T-helper 17 cell (primary cell): ENCODE results near the gene ZNF503. TPM values are rescaled to one million over a fixed set of nuclear protein-coding genes. Genes with fewer than 3 reads are reported as not detected.

Experiments used
- ATAC-seq: fragments of 150-1000 bp; cut with Tn5 transposase; 2 replicates; pipeline ENCODE4 v1.10.0; 2021; ENCODE audit warnings: mild to moderate bottlenecking, moderate library complexity
- DNase-seq, 3 donors: peaks; one replicate each; pipeline versions ENCODE4 v3.0.0 to v3.0.0-alpha.2; 2020 to 2021
- H3K9me3 ChIP-seq: one replicate; pipeline ENCODE4 v1.7.0; 2013; ENCODE audit warnings: low read length, mild to moderate bottlenecking; ENCODE audit not compliant: control insufficient read depth, poor library complexity, severe bottlenecking
- H3K27ac Mint-ChIP-seq: one replicate; pipeline ENCODE4 v1.8.0; 2022; ENCODE audit warnings: mild to moderate bottlenecking, moderate library complexity, mixed read lengths
- H3K27me3 Mint-ChIP-seq: one replicate; pipeline ENCODE4 v1.8.0; 2022; ENCODE audit warnings: mixed read lengths
- H3K36me3 Mint-ChIP-seq: one replicate; pipeline ENCODE4 v1.8.0; 2022; ENCODE audit warnings: low read depth, mixed read lengths
- H3K4me1 Mint-ChIP-seq: one replicate; pipeline ENCODE4 v1.8.0; 2022; ENCODE audit warnings: mild to moderate bottlenecking, mixed read lengths
- H3K4me3 Mint-ChIP-seq: one replicate; pipeline ENCODE4 v1.8.0; 2022; ENCODE audit warnings: mild to moderate bottlenecking, moderate library complexity, mixed read lengths
- total RNA-seq, 4 donors: library from RNA in 2 of 4; stranded (reverse) in 2 of 4; gene quantifications; one replicate each; pipeline ENCODE4 v1.2.3 and lab custom pipeline; 2022 to 2026

ZNF503 gene
- total RNA-seq, 2 donors from 2014 or later = 0.12 to 0.50 TPM

- peaks cover 67% of the 10 kb centered on the region for H3K27me3 Mint-ChIP-seq
- no peak for DNase-seq
- no peak overlapping the region for H3K27ac Mint-ChIP-seq
- no peaks in the 10 kb centered on the region for H3K4me1 Mint-ChIP-seq
- no peaks in the 10 kb centered on the region for H3K36me3 Mint-ChIP-seq
- no peaks in the 10 kb centered on the region for H3K9me3 ChIP-seq
- no peak overlapping the region for H3K4me3 Mint-ChIP-seq
- ATAC-seq = no peak
Observed at GRCh38 chr10:75438275-75438674, 36.7 kb upstream of the ZNF503 start.

GRCh38 chr10:75437693-75438092 is 36.1 kb upstream of the ZNF503 start:
- H3K27ac Mint-ChIP-seq = no peak overlapping the region
- H3K9me3 ChIP-seq = no peaks in the 10 kb centered on the region
- H3K36me3 Mint-ChIP-seq = no peaks in the 10 kb centered on the region
- DNase-seq = no peak
- H3K4me3 Mint-ChIP-seq = no peak overlapping the region
- H3K4me1 Mint-ChIP-seq = no peaks in the 10 kb centered on the region
- H3K27me3 Mint-ChIP-seq = peaks cover 73% of the 10 kb centered on the region
- no peak for ATAC-seq

- DNase-seq (no peak), ATAC-seq (no peak)
- H3K36me3 Mint-ChIP-seq = no peaks in the 10 kb centered on the region
- no peaks in the 10 kb centered on the region for H3K4me1 Mint-ChIP-seq
- no peak overlapping the region for H3K4me3 Mint-ChIP-seq
- H3K27me3 Mint-ChIP-seq = peaks cover 81% of the 10 kb centered on the region
- H3K27ac Mint-ChIP-seq = no peak overlapping the region
- no peaks in the 10 kb centered on the region for H3K9me3 ChIP-seq
Observed at GRCh38 chr10:75436896-75437295, 35.3 kb upstream of the ZNF503 start.

- H3K27me3 Mint-ChIP-seq = peaks cover 82% of the 10 kb centered on the region
- no peak overlapping the region for H3K4me3 Mint-ChIP-seq
- H3K36me3 Mint-ChIP-seq = no peaks in the 10 kb centered on the region
- DNase-seq (no peak), ATAC-seq (no peak)
- H3K9me3 ChIP-seq = no peaks in the 10 kb centered on the region
- no peaks in the 10 kb centered on the region for H3K4me1 Mint-ChIP-seq
- no peak overlapping the region for H3K27ac Mint-ChIP-seq
Observed at GRCh38 chr10:75435291-75435690, 33.7 kb upstream of the ZNF503 start.

- Mint-ChIP-seq H3K4me1 (peaks cover 4% of the 10 kb centered on the region), H3K4me3 (no peak overlapping the region), H3K27me3 (peaks cover 82% of the 10 kb centered on the region), H3K36me3 (peaks cover 2% of the 10 kb centered on the region), H3K27ac (no peak overlapping the region)
- ATAC-seq (no peak), DNase-seq (no peak)
- H3K9me3 ChIP-seq = no peaks in the 10 kb centered on the region
Observed at GRCh38 chr10:75434291-75434690, 32.7 kb upstream of the ZNF503 start.

GRCh38 chr10:75433216-75433615 is 31.7 kb upstream of the ZNF503 start:
- Mint-ChIP-seq H3K4me3 (no peak overlapping the region), H3K36me3 (peaks cover 2% of the 10 kb centered on the region), H3K4me1 (peaks cover 4% of the 10 kb centered on the region), H3K27me3 (peaks cover 85% of the 10 kb centered on the region), H3K27ac (no peak overlapping the region)
- no peaks in the 10 kb centered on the region for H3K9me3 ChIP-seq
- ATAC-seq (no peak), DNase-seq (no peak)

- no peak overlapping the region for H3K27ac Mint-ChIP-seq
- H3K36me3 Mint-ChIP-seq = peaks cover 2% of the 10 kb centered on the region
- no peak for ATAC-seq
- no peak overlapping the region for H3K4me3 Mint-ChIP-seq
- no peak for DNase-seq
- peaks cover 86% of the 10 kb centered on the region for H3K27me3 Mint-ChIP-seq
- H3K4me1 Mint-ChIP-seq = peaks cover 4% of the 10 kb centered on the region
- H3K9me3 ChIP-seq = no peaks in the 10 kb centered on the region
Observed at GRCh38 chr10:75432763-75433162, 31.2 kb upstream of the ZNF503 start.

- H3K27me3 Mint-ChIP-seq = peaks cover 81% of the 10 kb centered on the region
- no peaks in the 10 kb centered on the region for H3K9me3 ChIP-seq
- H3K27ac Mint-ChIP-seq = no peak overlapping the region
- no peak for ATAC-seq
- H3K36me3 Mint-ChIP-seq = peaks cover 2% of the 10 kb centered on the region
- DNase-seq = no peak
- H3K4me1 Mint-ChIP-seq = peaks cover 4% of the 10 kb centered on the region
- H3K4me3 Mint-ChIP-seq = peak overlapping the region; percentile 65
Observed at GRCh38 chr10:75432176-75432575, 30.6 kb upstream of the ZNF503 start.

- ATAC-seq (no peak), DNase-seq (no peak)
- no peaks in the 10 kb centered on the region for H3K9me3 ChIP-seq
- Mint-ChIP-seq H3K4me3 (peak within 1 kb of the TSS; percentile 65), H3K4me1 (peaks cover 4% of the 10 kb centered on the region), H3K27me3 (peaks cover 74% of the 10 kb centered on the region), H3K36me3 (peaks cover 2% of the 10 kb centered on the region), H3K27ac (no peak within 1 kb of the TSS)
Observed at GRCh38 chr10:75431180-75432111, 29.9 kb upstream of the ZNF503 start, which contains the start of gene LRMDA. Gene LRMDA, plus strand, starts transcription at chr10:75431624.

- Mint-ChIP-seq H3K36me3 (peaks cover 2% of the 10 kb centered on the region), H3K4me3 (no peak overlapping the region), H3K27ac (no peak overlapping the region), H3K4me1 (peaks cover 4% of the 10 kb centered on the region), H3K27me3 (peaks cover 66% of the 10 kb centered on the region)
- DNase-seq (no peak), ATAC-seq (no peak)
- no peaks in the 10 kb centered on the region for H3K9me3 ChIP-seq
Observed at GRCh38 chr10:75430000-75430763, 28.6 kb upstream of the ZNF503 start.

- DNase-seq (no peak), ATAC-seq (no peak)
- peaks cover 57% of the 10 kb centered on the region for H3K27me3 Mint-ChIP-seq
- H3K36me3 Mint-ChIP-seq = peaks cover 2% of the 10 kb centered on the region
- no peak overlapping the region for H3K4me3 Mint-ChIP-seq
- H3K27ac Mint-ChIP-seq = no peak overlapping the region
- H3K9me3 ChIP-seq = no peaks in the 10 kb centered on the region
- H3K4me1 Mint-ChIP-seq = peaks cover 4% of the 10 kb centered on the region
Observed at GRCh38 chr10:75429159-75429827, 27.7 kb upstream of the ZNF503 start.

- ATAC-seq = peak; percentile 37
- no peak for DNase-seq
- Mint-ChIP-seq H3K4me3 (no peak overlapping the region), H3K27me3 (peaks cover 52% of the 10 kb centered on the region), H3K36me3 (peaks cover 2% of the 10 kb centered on the region), H3K27ac (no peak overlapping the region), H3K4me1 (peaks cover 4% of the 10 kb centered on the region)
- H3K9me3 ChIP-seq = no peaks in the 10 kb centered on the region
Observed at GRCh38 chr10:75428434-75429158, 27.0 kb upstream of the ZNF503 start.
